ENCODE results near the gene NCBP2. TPM values are rescaled to one million over a fixed set of nuclear protein-coding genes. Genes with fewer than 3 reads are reported as not detected.

NCBP2 gene
- total and polyA plus RNA-seq, 5 donors from 2014 or later = 46.0 to 78.0 (median 69.5) TPM

GRCh38 chr3:196962108-196962929 is 20.0 kb upstream of the NCBP2 start:
- peaks cover 0 to 3% (median 0%) of the 10 kb centered on the region in 7 donors for H3K9me3 Mint-ChIP-seq

GRCh38 chr3:196954832-196955231 is 12.5 kb upstream of the NCBP2 start:
- H3K4me3 Mint-ChIP-seq = no peak overlapping the region
- Histone ChIP-seq H3K4me3 (ENCODE audit: low read depth, low read length) (no peak overlapping the region), H3K9me3 (ENCODE audit: control insufficient read depth in 2 of 2, low read length in 2 of 2) (no peaks in the 10 kb centered on the region), H3K4me1 (ENCODE audit: control insufficient read depth, insufficient read depth, low read length, poor library complexity, severe bottlenecking) (no peaks in the 10 kb centered on the region), H3K27me3 (ENCODE audit: control insufficient read depth, insufficient read depth, low read length) (no peaks in the 10 kb centered on the region), H3K36me3 (ENCODE audit: control insufficient read depth, insufficient read depth, low read length) (no peaks in the 10 kb centered on the region), H3K27ac (ENCODE audit: insufficient read depth, low read length, poor library complexity, severe bottlenecking) (no peak overlapping the region)
- H3K27ac Mint-ChIP-seq = no peak overlapping the region
- no peak for DNase-seq
- H3K27me3 Mint-ChIP-seq = peaks cover 25% of the 10 kb centered on the region
- H3K4me1 Mint-ChIP-seq = no peaks in the 10 kb centered on the region
- peaks cover 0 to 2% (median 0%) of the 10 kb centered on the region in 7 donors for H3K9me3 Mint-ChIP-seq
- no peaks in the 10 kb centered on the region for H3K36me3 Mint-ChIP-seq
- no peak for ATAC-seq (ENCODE audit: low read depth in 2 of 2)

More at GRCh38 chr3:196962108-196962929, 20.0 kb upstream of the NCBP2 start:
- no peak overlapping the region for H3K4me3 ChIP-seq (ENCODE audit: low read depth, low read length)
- H3K4me1 ChIP-seq (ENCODE audit: control insufficient read depth, insufficient read depth, low read length, poor library complexity, severe bottlenecking) = no peaks in the 10 kb centered on the region
- peaks cover 0 to 4% (median 2%) of the 10 kb centered on the region in 4 donors for H3K4me1 Mint-ChIP-seq
- no peak overlapping the region for H3K4me3 Mint-ChIP-seq
- no peak overlapping the region for H3K27ac Mint-ChIP-seq
- H3K36me3 ChIP-seq (ENCODE audit: control insufficient read depth, insufficient read depth, low read length) = no peaks in the 10 kb centered on the region
- no peaks in the 10 kb centered on the region for H3K36me3 Mint-ChIP-seq
- H3K27me3 ChIP-seq (ENCODE audit: control insufficient read depth, insufficient read depth, low read length) = no peaks in the 10 kb centered on the region
- H3K27me3 Mint-ChIP-seq = peaks cover 26% of the 10 kb centered on the region
- ATAC-seq (ENCODE audit: low read depth in 2 of 2) (no peak), DNase-seq (no peak)
- no peaks in the 10 kb centered on the region for H3K9me3 ChIP-seq (ENCODE audit: control insufficient read depth in 2 of 2, low read length in 2 of 2)
- no peak overlapping the region for H3K27ac ChIP-seq (ENCODE audit: insufficient read depth, low read length, poor library complexity, severe bottlenecking)

- Mint-ChIP-seq H3K36me3 (peaks cover 4% of the 10 kb centered on the region), H3K9me3 (peaks cover 0 to under 1% (median 0%) of the 10 kb centered on the region in 7 donors), H3K4me1 (peaks cover 0 to 2% (median 0%) of the 10 kb centered on the region in 4 donors), H3K4me3 (no peak overlapping the region), H3K27me3 (peaks cover 12% of the 10 kb centered on the region), H3K27ac (no peak overlapping the region)
- Histone ChIP-seq H3K27ac (ENCODE audit: insufficient read depth, low read length, poor library complexity, severe bottlenecking) (no peak overlapping the region), H3K4me3 (ENCODE audit: low read depth, low read length) (no peak overlapping the region), H3K9me3 (ENCODE audit: control insufficient read depth in 2 of 2, low read length in 2 of 2) (no peaks in the 10 kb centered on the region), H3K27me3 (ENCODE audit: control insufficient read depth, insufficient read depth, low read length) (no peaks in the 10 kb centered on the region), H3K4me1 (ENCODE audit: control insufficient read depth, insufficient read depth, low read length, poor library complexity, severe bottlenecking) (no peaks in the 10 kb centered on the region), H3K36me3 (ENCODE audit: control insufficient read depth, insufficient read depth, low read length) (no peaks in the 10 kb centered on the region)
- DNase-seq (no peak), ATAC-seq (ENCODE audit: low read depth in 2 of 2) (no peak)
These were observed 9.0 kb upstream of the NCBP2 start for GRCh38 chr3:196951371-196951770.

- Histone ChIP-seq H3K27me3 (ENCODE audit: control insufficient read depth, insufficient read depth, low read length) (no peaks in the 10 kb centered on the region), H3K9me3 (ENCODE audit: control insufficient read depth in 2 of 2, low read length in 2 of 2) (no peaks in the 10 kb centered on the region), H3K4me3 (ENCODE audit: low read depth, low read length) (no peak overlapping the region), H3K4me1 (ENCODE audit: control insufficient read depth, insufficient read depth, low read length, poor library complexity, severe bottlenecking) (no peaks in the 10 kb centered on the region), H3K36me3 (ENCODE audit: control insufficient read depth, insufficient read depth, low read length) (no peaks in the 10 kb centered on the region), H3K27ac (ENCODE audit: insufficient read depth, low read length, poor library complexity, severe bottlenecking) (no peak overlapping the region)
- ATAC-seq (ENCODE audit: low read depth in 2 of 2) = no peak
- peaks cover 12% of the 10 kb centered on the region for H3K27me3 Mint-ChIP-seq
- H3K9me3 Mint-ChIP-seq = no peaks in the 10 kb centered on the region
- H3K36me3 Mint-ChIP-seq = peaks cover 8% of the 10 kb centered on the region
- no peak for DNase-seq
- H3K4me1 Mint-ChIP-seq = peaks cover 0 to 5% (median 2%) of the 10 kb centered on the region in 4 donors
- no peak overlapping the region for H3K27ac Mint-ChIP-seq
- H3K4me3 Mint-ChIP-seq = no peak overlapping the region
These were observed 7.4 kb upstream of the NCBP2 start for GRCh38 chr3:196949750-196950149.

GRCh38 chr3:196949285-196949619 is 6.9 kb upstream of the NCBP2 start:
- no peak overlapping the region for H3K27ac ChIP-seq (ENCODE audit: insufficient read depth, low read length, poor library complexity, severe bottlenecking)
- peaks cover 8% of the 10 kb centered on the region for H3K27me3 Mint-ChIP-seq
- no peak overlapping the region for H3K4me3 Mint-ChIP-seq
- H3K27me3 ChIP-seq (ENCODE audit: control insufficient read depth, insufficient read depth, low read length) = no peaks in the 10 kb centered on the region
- H3K36me3 ChIP-seq (ENCODE audit: control insufficient read depth, insufficient read depth, low read length) = no peaks in the 10 kb centered on the region
- no peaks in the 10 kb centered on the region for H3K9me3 ChIP-seq (ENCODE audit: control insufficient read depth in 2 of 2, low read length in 2 of 2)
- ATAC-seq (ENCODE audit: low read depth in 2 of 2) (no peak), DNase-seq (no peak)
- no peak overlapping the region for H3K4me3 ChIP-seq (ENCODE audit: low read depth, low read length)
- peaks cover 0 to 10% (median 2%) of the 10 kb centered on the region in 4 donors for H3K4me1 Mint-ChIP-seq
- H3K4me1 ChIP-seq (ENCODE audit: control insufficient read depth, insufficient read depth, low read length, poor library complexity, severe bottlenecking) = no peaks in the 10 kb centered on the region
- no peaks in the 10 kb centered on the region for H3K9me3 Mint-ChIP-seq
- peaks cover 12% of the 10 kb centered on the region for H3K36me3 Mint-ChIP-seq
- H3K27ac Mint-ChIP-seq = no peak overlapping the region

GRCh38 chr3:196948442-196949284 is 6.3 kb upstream of the NCBP2 start:
- H3K27ac ChIP-seq (ENCODE audit: insufficient read depth, low read length, poor library complexity, severe bottlenecking) = no peak overlapping the region
- no peak for DNase-seq
- no peak overlapping the region for H3K4me3 Mint-ChIP-seq
- H3K36me3 Mint-ChIP-seq = peaks cover 12% of the 10 kb centered on the region
- ATAC-seq (ENCODE audit: low read depth in 2 of 2) = no peak
- H3K27me3 Mint-ChIP-seq = peaks cover 6% of the 10 kb centered on the region
- no peaks in the 10 kb centered on the region for H3K36me3 ChIP-seq (ENCODE audit: control insufficient read depth, insufficient read depth, low read length)
- no peaks in the 10 kb centered on the region for H3K27me3 ChIP-seq (ENCODE audit: control insufficient read depth, insufficient read depth, low read length)
- no peak overlapping the region for H3K27ac Mint-ChIP-seq
- peaks cover 3% of the 10 kb centered on the region for H3K4me1 ChIP-seq (ENCODE audit: control insufficient read depth, insufficient read depth, low read length, poor library complexity, severe bottlenecking)
- peaks cover 0 to 15% (median 6%) of the 10 kb centered on the region in 4 donors for H3K4me1 Mint-ChIP-seq
- H3K9me3 ChIP-seq (ENCODE audit: control insufficient read depth in 2 of 2, low read length in 2 of 2) = no peaks in the 10 kb centered on the region
- no peaks in the 10 kb centered on the region for H3K9me3 Mint-ChIP-seq
- no peak overlapping the region for H3K4me3 ChIP-seq (ENCODE audit: low read depth, low read length)

- no peak overlapping the region for H3K4me3 ChIP-seq (ENCODE audit: low read depth, low read length)
- H3K36me3 Mint-ChIP-seq = peaks cover 12% of the 10 kb centered on the region
- ATAC-seq (ENCODE audit: low read depth in 2 of 2) = no peak
- no peaks in the 10 kb centered on the region for H3K9me3 Mint-ChIP-seq
- peaks cover 5 to 23% (median 13%) of the 10 kb centered on the region in 4 donors for H3K4me1 Mint-ChIP-seq
- no peak overlapping the region for H3K27ac Mint-ChIP-seq
- no peaks in the 10 kb centered on the region for H3K36me3 ChIP-seq (ENCODE audit: control insufficient read depth, insufficient read depth, low read length)
- H3K9me3 ChIP-seq (ENCODE audit: control insufficient read depth in 2 of 2, low read length in 2 of 2) = no peaks in the 10 kb centered on the region
- no peak overlapping the region for H3K27ac ChIP-seq (ENCODE audit: insufficient read depth, low read length, poor library complexity, severe bottlenecking)
- peaks cover 6% of the 10 kb centered on the region for H3K27me3 Mint-ChIP-seq
- H3K27me3 ChIP-seq (ENCODE audit: control insufficient read depth, insufficient read depth, low read length) = no peaks in the 10 kb centered on the region
- H3K4me1 ChIP-seq (ENCODE audit: control insufficient read depth, insufficient read depth, low read length, poor library complexity, severe bottlenecking) = peaks cover 10% of the 10 kb centered on the region
- no peak overlapping the region for H3K4me3 Mint-ChIP-seq
- no peak for DNase-seq
These were observed 5.6 kb upstream of the NCBP2 start for GRCh38 chr3:196947860-196948441.
